ENCODE measurements around the gene OR2B3. TPM values are rescaled to one million over a fixed set of nuclear protein-coding genes. Genes with fewer than 3 reads are reported as not detected.

The OR2B3 gene
- total RNA-seq, 4 donors from 2014 or later, result not detected

DNA sequence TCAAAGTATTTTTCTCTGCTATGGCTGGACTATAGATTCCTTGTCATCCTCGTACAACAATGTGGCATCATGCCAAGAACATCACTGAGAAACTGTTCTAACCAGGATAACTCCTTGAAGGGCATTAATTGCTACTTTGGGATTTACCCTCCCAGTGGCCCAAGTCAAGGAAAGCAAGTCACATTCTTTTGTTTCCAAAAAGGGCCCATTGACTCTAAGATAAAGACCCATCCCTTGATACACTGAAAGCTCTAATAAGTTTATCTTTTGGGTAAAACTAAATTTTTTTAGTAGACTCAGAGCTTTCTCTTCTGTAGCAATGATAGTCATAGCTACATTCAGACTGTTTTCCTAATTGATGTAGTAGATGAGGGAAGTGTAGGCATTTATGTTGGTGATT is 20.6 kb upstream of the OR2B3 start, which contains the start of gene OR2J3:
Gene OR2J3 (plus strand): TSS at position 301 of the 400 bp plus-strand sequence. CDS start 3,833 bp downstream, outside the sequence.
- no peak for TF ChIP-seq EP300 (IDR thresholded peaks at IDR 0.05)
- TF ChIP-seq POLR2A (IDR thresholded peaks at IDR 0.05), result no peak
- TF ChIP-seq, protein P1, sequence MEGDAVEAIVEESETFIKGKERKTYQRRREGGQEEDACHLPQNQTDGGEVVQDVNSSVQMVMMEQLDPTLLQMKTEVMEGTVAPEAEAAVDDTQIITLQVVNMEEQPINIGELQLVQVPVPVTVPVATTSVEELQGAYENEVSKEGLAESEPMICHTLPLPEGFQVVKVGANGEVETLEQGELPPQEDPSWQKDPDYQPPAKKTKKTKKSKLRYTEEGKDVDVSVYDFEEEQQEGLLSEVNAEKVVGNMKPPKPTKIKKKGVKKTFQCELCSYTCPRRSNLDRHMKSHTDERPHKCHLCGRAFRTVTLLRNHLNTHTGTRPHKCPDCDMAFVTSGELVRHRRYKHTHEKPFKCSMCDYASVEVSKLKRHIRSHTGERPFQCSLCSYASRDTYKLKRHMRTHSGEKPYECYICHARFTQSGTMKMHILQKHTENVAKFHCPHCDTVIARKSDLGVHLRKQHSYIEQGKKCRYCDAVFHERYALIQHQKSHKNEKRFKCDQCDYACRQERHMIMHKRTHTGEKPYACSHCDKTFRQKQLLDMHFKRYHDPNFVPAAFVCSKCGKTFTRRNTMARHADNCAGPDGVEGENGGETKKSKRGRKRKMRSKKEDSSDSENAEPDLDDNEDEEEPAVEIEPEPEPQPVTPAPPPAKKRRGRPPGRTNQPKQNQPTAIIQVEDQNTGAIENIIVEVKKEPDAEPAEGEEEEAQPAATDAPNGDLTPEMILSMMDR (IDR thresholded peaks at IDR 0.05), result no peak
- no peaks in the 10 kb centered on the region for H3K4me1 ChIP-seq
- no peaks in the 10 kb centered on the region for H3K9me3 ChIP-seq
- no peak for DNase-seq (ENCODE audit: low spot score in 2 of 2)
- H3K27ac ChIP-seq, result no peak within 1 kb of the TSS
- 16 to 18% methylated on average over 1 of the region's 1 CpG for WGBS, 2 donors
- H3K27me3 ChIP-seq, result no peaks in the 10 kb centered on the region
- H3K36me3 ChIP-seq, result no peaks in the 10 kb centered on the region
- no peak within 1 kb of the TSS for H3K4me3 ChIP-seq

DNA sequence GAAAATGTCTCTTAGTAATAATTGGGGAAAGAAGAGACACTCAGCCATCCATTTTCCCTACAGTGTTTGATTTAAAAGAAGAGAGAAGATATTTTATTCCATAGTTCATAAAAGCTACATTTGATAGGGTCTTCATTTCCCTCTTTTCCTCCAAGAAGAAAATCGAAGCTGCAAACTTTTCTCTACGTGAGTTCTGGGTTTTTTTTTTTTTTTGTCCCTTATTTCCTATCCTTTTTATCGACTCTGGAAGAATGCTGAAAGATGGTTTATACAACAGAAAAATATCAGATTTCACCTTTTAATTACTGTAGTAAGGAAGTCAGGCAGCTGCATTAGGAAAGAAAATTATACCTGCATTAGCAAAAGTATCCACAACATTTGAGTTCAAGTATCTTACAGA is 12.1 kb upstream of the OR2B3 start, which contains the start of gene OR2J1:
Gene OR2J1 (plus strand): TSS at position 301 of the 400 bp plus-strand sequence. CDS start 1,453 bp downstream, outside the sequence.
- no peak within 1 kb of the TSS for H3K27ac ChIP-seq
- H3K9me3 ChIP-seq, result no peaks in the 10 kb centered on the region
- no peak for DNase-seq (ENCODE audit: low spot score in 2 of 2)
- H3K4me1 ChIP-seq, result no peaks in the 10 kb centered on the region
- H3K27me3 ChIP-seq, result no peaks in the 10 kb centered on the region
- 78 to 79% methylated on average over 3 of the region's 3 CpGs for WGBS, 2 donors
- no peak within 1 kb of the TSS for H3K4me3 ChIP-seq
- TF ChIP-seq EP300 (IDR thresholded peaks at IDR 0.05), result no peak
- TF ChIP-seq, protein P1 (IDR thresholded peaks at IDR 0.05), result no peak
- no peak for TF ChIP-seq POLR2A (IDR thresholded peaks at IDR 0.05)
- no peaks in the 10 kb centered on the region for H3K36me3 ChIP-seq

- Histone ChIP-seq H3K4me3 (no peak overlapping the region), H3K36me3 (no peaks in the 10 kb centered on the region), H3K4me1 (no peaks in the 10 kb centered on the region), H3K9me3 (no peaks in the 10 kb centered on the region), H3K27ac (no peak overlapping the region), H3K27me3 (no peaks in the 10 kb centered on the region)
- WGBS, 2 donors, result 79 to 81% methylated on average over 1 of the region's 1 CpG
- TF ChIP-seq, protein P1 (IDR thresholded peaks at IDR 0.05), result no peak
- TF ChIP-seq EP300 (IDR thresholded peaks at IDR 0.05) (no peak), POLR2A (IDR thresholded peaks at IDR 0.05) (no peak)
- no peak for DNase-seq (ENCODE audit: low spot score in 2 of 2)
These were observed 10.7 kb upstream of the OR2B3 start for GRCh38 chr6:29097803-29098202.

- no peak overlapping the region for H3K4me3 ChIP-seq
- no peaks in the 10 kb centered on the region for H3K27me3 ChIP-seq
- no peak overlapping the region for H3K27ac ChIP-seq
- no peak for DNase-seq (ENCODE audit: low spot score in 2 of 2)
- TF ChIP-seq, protein P1 (IDR thresholded peaks at IDR 0.05), result no peak
- TF ChIP-seq POLR2A (IDR thresholded peaks at IDR 0.05) (no peak), EP300 (IDR thresholded peaks at IDR 0.05) (no peak)
- 88 to 92% methylated on average over 3 of the region's 3 CpGs for WGBS, 2 donors
- no peaks in the 10 kb centered on the region for H3K36me3 ChIP-seq
- no peaks in the 10 kb centered on the region for H3K9me3 ChIP-seq
- no peaks in the 10 kb centered on the region for H3K4me1 ChIP-seq
These were observed 5.8 kb upstream of the OR2B3 start for GRCh38 chr6:29092957-29093356.

DNA sequence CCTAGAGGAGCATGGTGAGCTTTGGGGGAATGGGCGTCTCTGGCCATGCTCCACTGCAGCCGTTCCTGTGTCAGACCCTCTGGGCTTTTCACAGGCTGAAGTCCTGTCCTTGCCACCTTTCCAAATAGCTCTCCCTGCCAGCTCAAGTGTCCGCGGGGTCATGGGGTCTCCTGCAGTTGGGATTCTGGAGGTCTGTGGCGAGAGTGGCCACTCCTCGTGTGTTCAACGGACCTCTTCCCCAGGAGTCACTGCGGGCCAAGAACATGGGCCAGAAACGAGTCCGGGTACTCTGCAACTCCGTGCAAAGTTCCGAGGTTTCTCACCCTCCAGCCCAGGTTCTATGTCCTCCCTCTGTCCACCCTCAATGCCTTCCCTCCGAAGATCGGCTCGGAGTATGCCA is 4.7 kb downstream of the OR2B3 start:
- TF ChIP-seq EP300 (IDR thresholded peaks at IDR 0.05), result no peak
- TF ChIP-seq POLR2A (IDR thresholded peaks at IDR 0.05), result no peak
- TF ChIP-seq, protein P1 (IDR thresholded peaks at IDR 0.05), result no peak
- no peak overlapping the region for H3K4me3 ChIP-seq

More for the DNA sequence above, 4.7 kb downstream of the OR2B3 start:
- H3K4me1 ChIP-seq, result no peaks in the 10 kb centered on the region
- DNase-seq (ENCODE audit: low spot score in 2 of 2), result no peak
- 90 to 94% methylated on average over 13 to 15 of the region's 15 CpGs for WGBS, 2 donors
- no peaks in the 10 kb centered on the region for H3K36me3 ChIP-seq
- no peaks in the 10 kb centered on the region for H3K9me3 ChIP-seq
- no peaks in the 10 kb centered on the region for H3K27me3 ChIP-seq
- H3K27ac ChIP-seq, result no peak overlapping the region

All from tibial nerve (tissue), 4 donors.